ENCODE results near the gene TMEM259. TPM values are rescaled to one million over a fixed set of nuclear protein-coding genes. Genes with fewer than 3 reads are reported as not detected.

TMEM259 gene
- total RNA-seq, 1 donor from 2014 or later: 49.5 TPM

DNA sequence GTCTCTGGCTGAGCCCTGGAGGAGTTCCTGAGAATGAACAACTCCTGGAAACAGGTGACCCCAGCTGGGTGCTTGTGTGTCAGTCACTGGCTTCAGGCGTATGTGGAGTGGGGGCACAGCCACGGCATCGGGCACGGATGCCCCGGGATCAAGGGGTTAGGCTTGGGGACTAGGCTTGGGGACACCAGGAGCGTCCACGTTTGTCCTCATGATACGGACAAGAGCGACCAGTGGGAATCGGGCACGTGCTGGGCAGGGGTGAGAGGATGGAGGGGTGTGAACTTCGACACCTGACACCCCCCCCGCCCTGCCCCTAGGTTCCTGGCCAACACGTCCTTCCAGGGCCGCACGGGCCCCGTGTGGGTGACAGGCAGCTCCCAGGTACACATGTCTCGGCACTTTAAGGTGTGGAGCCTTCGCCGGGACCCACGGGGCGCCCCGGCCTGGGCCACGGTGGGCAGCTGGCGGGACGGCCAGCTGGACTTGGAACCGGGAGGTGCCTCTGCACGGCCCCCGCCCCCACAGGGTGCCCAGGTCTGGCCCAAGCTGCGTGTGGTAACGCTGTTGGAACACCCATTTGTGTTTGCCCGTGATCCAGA, 16.6 kb downstream of the TMEM259 start:
- no peak for DNase-seq (ENCODE audit: low read depth, low spot score)

DNA sequence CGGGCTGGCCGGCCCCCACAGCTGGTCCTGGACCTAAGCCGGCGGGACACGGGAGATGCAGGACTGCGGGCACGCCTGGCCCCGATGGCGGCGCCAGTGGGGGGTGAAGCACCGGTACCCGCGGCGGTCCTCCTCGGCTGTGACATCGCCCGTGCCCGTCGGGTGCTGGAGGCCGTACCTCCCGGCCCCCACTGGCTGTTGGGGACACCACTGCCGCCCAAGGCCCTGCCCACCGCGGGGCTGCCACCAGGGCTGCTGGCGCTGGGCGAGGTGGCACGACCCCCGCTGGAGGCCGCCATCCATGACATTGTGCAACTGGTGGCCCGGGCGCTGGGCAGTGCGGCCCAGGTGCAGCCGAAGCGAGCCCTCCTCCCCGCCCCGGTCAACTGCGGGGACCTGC, 17.6 kb downstream of the TMEM259 start:
- DNase-seq (ENCODE audit: low read depth, low spot score): no peak

DNA sequence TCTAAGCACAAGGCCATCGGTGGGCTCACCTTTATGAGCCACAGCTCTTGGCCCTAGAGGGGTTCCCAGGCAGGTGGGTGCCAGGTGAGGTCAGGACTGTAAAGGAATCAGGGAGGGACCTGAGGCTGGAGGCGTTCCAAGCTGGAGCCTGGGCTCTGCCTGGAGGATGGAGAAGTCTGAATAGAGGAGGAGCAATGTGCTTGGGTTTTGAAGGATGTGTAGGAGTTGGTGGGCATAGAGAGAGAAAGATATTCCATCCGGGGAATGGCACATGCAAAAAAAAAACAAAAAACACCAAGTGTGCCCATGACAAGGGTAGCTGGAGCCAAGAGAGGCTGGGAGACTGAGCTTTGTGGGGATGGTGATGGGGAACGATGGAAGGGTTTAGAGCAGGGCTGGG, 18.3 kb downstream of the TMEM259 start:
- no peak for DNase-seq (ENCODE audit: low read depth, low spot score)

DNA sequence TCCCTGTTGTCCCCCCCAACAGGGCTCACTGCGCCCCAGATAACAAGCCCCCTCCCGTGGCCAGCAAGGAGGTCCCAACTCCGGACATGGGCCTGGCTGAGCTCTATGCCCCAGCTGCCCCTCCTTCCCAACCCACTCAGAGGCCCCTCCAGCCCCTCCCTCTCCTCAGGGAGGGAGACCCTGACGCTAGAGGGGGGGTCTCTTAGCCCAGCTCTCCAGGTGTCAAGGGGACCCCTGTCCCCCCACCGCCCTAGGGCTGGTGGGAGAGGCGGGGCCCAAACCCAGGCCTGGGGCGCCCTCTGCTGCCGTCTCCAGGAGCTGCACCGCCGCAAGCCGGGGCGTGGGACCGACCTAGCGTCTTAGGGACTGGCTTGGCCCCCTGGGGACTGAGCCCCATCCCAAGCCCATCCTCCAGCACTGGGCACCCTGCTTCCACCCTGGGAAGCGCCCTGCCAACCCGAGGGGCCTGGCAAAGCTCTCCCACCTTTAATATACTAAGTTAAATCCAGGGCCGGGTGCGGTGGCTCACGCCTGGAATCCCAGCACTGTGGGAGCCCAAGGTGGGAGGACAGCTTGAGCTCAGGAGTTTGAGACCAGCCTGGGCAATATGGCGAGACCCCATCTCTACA, 19.3 kb downstream of the TMEM259 start:
- no peak for DNase-seq (ENCODE audit: low read depth, low spot score)

DNA sequence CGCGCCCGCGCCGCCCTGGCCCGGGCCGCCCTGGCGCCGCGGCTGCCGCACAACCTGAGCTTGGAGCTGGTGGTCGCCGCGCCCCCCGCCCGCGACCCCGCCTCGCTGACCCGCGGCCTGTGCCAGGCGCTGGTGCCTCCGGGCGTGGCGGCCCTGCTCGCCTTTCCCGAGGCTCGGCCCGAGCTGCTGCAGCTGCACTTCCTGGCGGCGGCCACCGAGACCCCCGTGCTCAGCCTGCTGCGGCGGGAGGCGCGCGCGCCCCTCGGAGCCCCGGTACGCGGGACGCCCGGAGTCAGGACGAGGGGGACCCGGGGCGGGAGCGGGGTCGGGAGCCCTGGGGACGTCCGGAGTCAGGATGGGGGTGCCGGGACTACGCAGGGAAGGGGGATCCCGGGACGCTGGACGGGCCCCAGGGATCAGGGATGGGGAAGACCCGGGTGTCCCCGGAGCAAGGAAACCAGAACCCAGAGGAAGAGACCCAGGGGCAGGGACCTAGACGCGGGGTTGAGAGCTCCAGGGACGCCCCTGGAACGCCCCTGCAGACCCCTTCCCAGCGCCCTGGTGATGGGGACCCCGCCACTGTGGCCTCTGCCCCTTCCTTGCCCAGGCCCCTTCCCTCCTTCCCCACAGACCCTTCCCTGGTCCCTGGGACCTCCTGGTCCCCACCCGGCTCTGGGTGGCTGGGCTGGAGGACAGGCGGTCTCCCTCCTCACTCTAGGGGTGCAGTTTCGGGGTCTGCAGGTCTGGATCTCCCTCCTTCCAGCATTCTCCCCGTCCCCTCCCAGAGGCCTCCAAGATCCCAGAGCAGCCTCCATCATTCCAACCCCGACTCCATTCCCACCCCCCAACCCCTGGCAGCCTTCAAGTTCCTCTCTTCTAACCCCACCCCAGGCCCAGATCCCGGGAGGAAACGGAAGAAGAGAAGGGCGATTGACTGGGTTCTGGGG, 20.1 kb downstream of the TMEM259 start:
- no peak for DNase-seq (ENCODE audit: low read depth, low spot score)

DNA sequence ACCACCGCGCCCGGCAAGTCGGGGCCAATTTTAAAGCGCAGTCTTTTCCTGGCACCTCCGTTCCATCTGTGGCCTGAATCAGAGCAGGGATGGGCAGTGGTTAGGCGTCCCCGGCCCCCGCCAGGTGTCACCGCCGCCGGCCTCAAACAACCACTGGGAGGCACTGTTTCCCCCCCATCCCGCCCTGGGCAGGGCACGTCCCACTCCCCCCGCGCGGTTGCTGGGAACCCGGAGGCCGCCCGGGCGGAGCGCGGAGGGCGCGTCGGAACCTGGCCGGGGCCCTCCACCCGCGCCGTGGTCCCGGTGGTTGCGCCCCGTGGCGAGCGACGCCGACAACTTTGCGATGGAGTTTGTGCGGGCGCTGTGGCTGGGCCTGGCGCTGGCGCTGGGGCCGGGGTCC, 20.8 kb downstream of the TMEM259 start, which contains the start of gene GRIN3B:
TSS of gene GRIN3B (plus strand) at position 325 of the 400 bp plus-strand sequence. CDS start at position 344, 19 bp downstream.
- DNase-seq (ENCODE audit: low read depth, low spot score): no peak

DNA sequence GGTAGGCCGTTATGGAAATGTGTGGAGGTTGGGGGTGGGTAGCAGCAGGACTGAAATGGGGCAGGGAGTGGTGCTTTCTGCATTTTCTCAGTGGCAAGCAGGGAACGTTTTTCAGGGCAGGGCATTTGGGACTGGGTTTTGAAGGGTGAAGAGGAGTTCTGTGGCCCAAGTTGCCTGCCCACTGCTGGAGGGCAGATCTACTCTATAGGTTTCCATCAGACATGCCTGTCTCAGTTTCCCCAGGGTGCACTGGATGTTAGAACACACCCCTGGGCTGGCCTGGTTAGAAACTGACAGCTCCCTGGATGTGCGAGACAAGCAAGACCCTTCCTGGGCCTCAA, 21.6 kb downstream of the TMEM259 start:
- DNase-seq (ENCODE audit: low read depth, low spot score): no peak

DNA sequence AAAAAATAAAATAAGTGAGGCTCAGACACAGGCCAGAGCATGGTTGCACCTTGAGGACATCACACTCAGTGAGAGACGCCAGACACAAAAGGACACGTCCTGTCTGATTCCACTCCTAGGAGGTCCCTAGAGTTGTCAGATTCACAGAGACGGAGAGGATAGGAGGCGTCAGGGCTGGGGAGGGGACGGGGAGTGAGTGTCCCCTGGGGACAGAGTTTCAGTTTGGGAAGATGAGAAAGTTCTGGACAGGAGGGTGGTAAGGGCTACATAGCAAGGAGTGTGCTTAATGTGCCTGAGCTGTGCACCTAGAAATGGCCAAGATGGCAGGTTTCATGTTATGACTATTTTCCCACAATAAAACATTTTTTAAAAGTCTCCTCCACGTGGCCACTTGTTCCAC, 22.9 kb downstream of the TMEM259 start:
- no peak for DNase-seq (ENCODE audit: low read depth, low spot score)

DNA sequence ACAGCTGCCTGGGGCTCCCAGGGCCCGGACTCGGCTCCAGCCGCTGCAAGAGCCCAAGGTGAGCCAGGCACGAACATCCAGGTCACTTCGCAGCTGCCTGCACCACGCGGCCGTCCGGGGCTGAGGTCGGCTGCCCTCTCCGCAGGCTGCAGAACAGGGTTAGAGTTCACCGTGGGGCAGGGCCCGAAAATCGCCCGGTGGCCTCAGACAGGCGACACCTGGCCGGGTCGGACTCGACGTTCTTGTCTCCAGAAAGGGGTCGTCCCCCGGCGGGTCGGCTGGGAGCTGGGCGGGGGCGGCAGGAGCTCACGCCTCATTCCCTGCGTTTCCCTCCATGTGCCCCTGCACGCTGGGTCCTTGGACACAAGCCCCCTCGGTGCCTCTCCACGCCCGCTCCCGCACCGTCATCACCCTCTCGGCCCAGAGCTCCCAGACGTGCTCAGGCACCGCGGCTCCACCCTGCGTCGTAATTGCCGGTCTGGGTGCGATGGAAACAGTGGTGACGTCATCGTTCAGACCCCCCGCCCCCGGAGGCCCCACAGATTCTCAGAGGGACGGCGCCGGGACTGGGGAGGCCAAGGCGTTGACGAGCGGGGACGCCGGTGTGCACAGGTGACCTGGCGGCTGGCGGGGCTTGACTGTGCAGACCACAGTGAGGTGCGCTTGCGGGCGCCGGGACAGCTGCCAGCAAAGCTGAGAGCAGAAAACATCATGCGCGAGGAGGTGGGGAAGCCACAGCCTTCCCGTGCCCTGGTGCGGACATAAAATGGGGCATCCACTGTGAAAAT, 24.7 kb downstream of the TMEM259 start:
- DNase-seq (ENCODE audit: low read depth, low spot score): no peak

DNA sequence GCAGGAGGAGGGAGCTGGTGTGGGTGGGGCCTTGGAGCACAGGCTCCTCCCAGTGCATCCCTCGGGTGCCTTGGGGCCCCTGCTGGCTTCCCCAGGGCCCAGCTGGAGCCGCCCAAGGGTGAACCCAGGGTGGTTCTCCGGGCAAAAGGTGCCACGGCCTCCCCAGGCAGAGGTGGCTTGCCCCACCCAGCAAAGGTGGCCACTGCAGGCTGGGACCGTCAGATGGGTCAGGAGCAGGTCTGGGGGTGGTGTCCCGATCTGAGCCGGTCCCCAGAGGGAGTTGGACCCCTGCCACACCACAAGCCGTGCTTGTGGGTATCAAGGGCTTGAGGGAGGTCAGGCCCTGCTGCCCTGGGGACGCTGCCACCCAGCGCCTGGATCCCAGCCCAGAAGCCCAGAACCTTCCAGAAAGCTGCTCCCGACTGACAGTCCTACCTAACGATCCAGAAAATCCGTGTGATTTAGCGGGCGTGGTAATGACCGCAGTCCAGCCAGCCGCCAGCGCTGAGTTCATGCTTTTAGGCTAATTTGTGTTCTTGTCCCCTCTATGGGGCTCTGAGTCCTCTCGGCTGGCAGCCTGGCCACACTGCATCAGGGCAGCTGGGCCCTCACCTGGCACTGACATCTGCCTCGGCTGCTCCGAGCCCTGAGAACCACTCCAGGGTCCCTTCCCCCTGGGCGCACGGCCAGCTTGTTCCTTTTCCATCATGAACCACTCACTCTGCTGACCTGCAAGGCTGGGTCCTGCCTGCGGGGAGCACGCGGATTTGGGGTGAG, 25.7 kb downstream of the TMEM259 start:
- DNase-seq (ENCODE audit: low read depth, low spot score): no peak

DNA sequence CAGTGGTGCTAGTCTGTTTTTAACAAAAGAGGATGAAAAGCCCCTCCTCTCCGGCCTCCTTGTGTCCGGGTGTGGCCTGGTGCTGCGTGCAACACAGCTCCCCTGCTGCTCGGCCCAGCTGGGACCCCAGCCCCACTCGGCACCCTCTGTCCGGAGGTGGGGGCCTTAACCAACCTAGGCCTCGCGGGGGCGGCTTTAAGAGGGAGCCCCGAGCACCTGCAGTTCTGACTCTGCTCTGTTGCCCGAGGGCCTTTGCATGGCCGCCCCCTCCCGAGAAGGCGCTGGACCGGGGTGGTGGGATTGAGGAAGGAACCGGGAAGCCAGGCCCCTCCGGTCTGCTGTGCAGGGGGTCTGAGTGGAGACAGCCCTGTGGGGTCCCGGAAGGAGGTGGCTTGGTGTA, 26.4 kb downstream of the TMEM259 start:
- DNase-seq (ENCODE audit: low read depth, low spot score): no peak

DNA sequence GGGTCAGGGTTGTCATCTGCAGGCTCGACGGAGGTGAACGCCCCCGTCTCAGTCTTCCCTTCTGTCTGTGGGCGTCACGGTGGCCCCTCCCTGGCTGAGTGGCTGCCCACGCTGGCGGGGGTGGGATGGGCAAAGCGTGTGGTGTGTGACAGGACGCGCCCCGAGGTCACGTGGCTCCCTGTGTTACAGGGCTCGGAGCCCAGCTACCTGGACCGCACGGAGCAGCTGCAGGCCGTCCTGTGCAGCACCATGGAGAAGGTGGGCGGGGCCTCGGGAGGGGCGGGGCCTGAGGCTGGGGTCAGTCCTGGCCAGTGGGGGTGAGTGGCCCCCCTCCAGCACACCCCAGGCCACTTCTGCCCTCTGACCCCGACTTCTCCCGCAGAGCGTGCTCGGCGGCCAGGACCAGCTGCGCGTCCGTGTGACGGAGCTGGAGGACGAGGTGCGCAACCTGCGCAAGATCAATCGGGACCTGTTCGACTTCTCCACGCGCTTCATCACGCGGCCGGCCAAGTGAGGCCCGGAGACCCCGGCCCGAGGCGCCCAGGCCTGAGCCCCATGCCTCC, 27.0 kb downstream of the TMEM259 start:
- no peak for DNase-seq (ENCODE audit: low read depth, low spot score)

DNA sequence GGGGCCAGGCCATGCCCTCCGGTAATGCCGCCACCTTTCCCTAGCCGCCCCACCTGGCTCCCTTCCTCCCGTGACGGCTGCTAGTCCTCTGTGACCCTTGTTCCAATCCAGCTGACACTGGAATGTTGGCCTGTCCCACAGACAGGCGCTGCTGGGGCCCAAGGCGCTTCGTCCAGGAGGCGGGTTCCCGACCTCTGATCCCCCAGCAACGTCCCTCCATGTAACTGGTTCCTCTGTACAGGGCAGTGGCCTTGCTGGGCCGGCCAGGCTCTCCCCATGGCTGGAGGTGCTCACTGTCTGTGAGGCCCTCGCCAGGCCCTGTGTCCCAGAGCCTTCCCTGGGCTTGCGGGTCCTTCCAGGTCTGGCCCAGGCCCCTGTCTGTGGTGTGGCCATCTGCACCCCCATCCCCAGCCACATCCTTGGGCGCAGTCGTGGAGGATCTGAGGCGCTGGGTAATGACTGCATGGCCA, 27.5 kb downstream of the TMEM259 start:
- no peak for DNase-seq (ENCODE audit: low read depth, low spot score)

DNA sequence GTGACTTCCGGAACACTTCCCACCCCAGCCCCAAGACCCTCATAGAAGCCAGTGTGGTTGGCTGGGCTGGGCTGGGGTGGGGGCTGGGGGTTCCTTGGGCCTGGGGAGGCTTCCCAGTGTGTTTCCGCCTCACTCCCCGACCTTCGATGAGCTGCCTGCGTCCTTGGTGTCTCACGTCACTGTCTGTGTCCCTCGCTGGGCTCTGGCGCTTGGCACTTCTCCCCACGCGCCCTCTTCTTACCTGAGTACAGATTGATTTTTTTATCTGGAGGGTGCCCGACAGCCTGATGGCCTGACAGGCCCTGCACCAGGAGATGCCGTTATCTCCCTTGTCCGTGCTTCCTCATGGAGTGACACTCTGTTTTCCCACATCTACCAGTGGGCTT, 28.3 kb downstream of the TMEM259 start:
- no peak for DNase-seq (ENCODE audit: low read depth, low spot score)

DNA sequence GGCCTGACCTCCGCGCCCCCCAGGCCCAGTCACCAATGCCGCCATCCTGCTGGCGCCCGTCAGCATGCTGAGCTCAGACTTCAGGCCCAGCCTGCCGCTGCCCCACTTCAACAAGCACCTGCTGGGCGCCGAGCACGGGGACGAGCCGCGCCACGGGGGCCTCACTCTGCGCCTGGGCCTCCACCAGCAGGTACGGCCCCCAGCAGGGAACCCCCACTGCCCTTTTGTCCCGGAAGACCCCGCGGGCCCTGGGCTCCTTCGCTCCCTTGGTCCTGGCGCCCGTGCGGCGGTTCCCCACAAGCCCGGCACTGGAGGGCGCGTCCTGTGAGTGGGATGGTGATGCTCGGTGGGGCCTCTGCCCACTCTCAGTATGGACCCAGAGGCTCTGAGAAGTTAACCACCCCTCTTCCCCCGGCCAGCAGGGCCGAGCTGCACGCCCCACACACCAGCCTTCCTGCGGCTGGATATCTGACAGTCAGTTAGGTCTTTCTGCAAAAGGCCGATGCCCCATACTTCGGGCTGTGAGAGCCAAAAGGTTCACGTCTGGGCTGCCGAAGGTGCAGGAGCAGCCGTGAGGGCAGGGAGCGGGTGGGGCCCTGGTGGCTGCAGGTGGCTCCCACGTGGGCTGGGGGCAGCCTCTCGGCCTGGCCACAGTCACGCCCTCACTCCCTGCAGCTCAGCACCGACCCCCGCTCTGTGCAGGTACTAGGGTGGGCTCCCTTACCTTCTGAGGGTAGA, 28.8 kb downstream of the TMEM259 start:
- DNase-seq (ENCODE audit: low read depth, low spot score): no peak

DNA sequence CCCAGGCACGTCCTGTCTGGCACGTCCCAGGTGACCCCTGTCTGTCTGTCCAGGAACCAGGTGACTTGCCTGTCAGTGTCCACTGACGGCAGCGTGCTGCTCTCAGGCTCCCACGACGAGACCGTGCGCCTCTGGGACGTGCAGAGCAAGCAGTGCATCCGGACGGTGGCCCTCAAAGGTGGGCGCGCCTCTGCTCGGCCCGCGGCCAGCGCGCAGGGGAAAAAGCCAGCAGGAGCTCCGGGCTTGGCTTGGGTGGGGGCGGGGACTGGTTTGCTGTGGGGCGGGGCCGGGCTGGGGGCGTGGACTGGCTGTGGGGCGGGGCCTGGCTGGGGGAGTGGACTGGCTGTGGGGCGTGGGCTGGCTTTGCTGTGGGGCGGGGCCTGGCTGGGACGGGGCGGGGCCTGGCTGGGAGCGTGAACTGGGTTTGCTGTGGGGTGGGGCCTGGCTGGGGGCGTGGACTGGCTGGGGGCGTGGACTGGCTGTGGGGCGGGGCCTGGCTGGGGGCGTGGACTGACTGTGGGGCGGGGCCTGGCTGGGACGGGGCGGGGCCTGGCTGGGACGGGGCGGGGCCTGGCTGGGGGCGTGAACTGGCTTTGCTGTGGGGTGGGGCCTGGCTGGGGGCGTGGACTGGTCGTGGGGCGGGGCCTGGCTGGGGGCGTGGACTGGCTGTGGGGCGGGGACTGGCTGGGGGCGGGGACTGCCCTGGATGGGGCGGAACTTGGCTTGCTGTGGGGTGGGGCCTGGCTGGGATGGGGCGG, 29.6 kb downstream of the TMEM259 start:
- no peak for DNase-seq (ENCODE audit: low read depth, low spot score)

DNA sequence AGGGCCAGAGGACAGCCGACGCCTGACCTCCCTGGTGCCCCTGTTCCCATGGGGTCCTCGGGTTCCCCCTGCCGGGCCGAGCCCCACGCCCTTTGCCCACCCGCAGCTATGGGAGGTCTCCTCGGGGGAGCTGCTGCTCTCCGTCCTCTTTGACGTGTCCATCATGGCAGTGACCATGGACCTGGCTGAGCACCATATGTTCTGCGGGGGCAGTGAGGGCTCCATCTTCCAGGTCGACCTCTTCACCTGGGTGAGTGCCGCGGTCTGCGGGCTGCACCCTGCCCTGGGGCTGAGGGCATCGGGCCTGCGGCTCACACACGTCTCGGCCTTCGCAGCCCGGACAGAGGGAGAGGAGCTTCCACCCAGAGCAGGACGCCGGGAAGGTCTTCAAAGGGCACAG, 30.2 kb downstream of the TMEM259 start:
- DNase-seq (ENCODE audit: low read depth, low spot score): no peak

DNA sequence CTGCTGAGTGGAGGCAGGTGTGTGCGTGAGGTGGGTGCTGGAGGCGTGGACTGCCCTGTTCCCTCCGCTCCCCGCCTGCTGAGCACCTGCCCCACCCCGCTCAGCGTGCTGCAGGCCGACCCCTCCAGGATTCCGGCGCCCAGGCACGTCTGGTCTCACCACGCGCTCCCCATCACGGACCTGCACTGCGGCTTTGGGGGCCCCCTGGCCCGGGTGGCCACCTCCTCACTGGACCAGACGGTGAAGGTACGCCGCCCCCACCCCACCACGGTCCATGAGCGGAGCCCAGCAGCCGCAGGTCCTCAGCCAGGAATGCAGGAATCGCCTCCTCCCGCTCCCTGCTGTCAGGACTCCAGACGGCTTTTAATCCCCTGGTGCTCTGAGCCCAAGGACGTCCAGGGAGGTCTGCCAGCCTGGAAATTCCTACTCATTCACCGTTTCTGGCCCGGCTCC, 30.8 kb downstream of the TMEM259 start:
- no peak for DNase-seq (ENCODE audit: low read depth, low spot score)

Measured in pulmonary artery endothelial cell (primary cell).